Kidney epithelial cell (primary cell): ENCODE results near the gene HSD17B7. TPM values are rescaled to one million over a fixed set of nuclear protein-coding genes. Genes with fewer than 3 reads are reported as not detected.

Experiments
- DNase-seq: peaks from one replicate; pipeline ENCODE4 v3.0.0-alpha.2; 2010; ENCODE audit warnings: low read depth
- H3K27me3 ChIP-seq: 2 replicates; pipeline ENCODE4 v1.6.0; 2011; ENCODE audit warnings: low read length; ENCODE audit not compliant: control insufficient read depth, insufficient read depth
- H3K36me3 ChIP-seq: 2 replicates; pipeline ENCODE4 v1.5.1; 2011; ENCODE audit warnings: low read length; ENCODE audit not compliant: control insufficient read depth, insufficient read depth
- H3K4me3 ChIP-seq: 2 replicates; pipeline ENCODE4 v1.5.1; 2011; ENCODE audit warnings: low read depth, mild to moderate bottlenecking, control low read depth, low read length
- total RNA-seq: library from RNA; depleted of rRNA; stranded (reverse); fragments of >200 nt; gene quantifications from 2 replicates; pipeline ENCODE4 v1.2.3, GENCODE V29; 2015
- TF ChIP-seq, protein P1 (sequence below): IDR thresholded peaks from 2 replicates; pipeline ENCODE4 v1.5.1; 2011; ENCODE audit warnings: mild to moderate bottlenecking, moderate library complexity, low read length, control low read depth, inconsistent platforms; ENCODE audit not compliant: insufficient read depth, poor library complexity, severe bottlenecking

HSD17B7 gene
- total RNA-seq, 1 donor from 2014 or later: 32.3 TPM

DNA sequence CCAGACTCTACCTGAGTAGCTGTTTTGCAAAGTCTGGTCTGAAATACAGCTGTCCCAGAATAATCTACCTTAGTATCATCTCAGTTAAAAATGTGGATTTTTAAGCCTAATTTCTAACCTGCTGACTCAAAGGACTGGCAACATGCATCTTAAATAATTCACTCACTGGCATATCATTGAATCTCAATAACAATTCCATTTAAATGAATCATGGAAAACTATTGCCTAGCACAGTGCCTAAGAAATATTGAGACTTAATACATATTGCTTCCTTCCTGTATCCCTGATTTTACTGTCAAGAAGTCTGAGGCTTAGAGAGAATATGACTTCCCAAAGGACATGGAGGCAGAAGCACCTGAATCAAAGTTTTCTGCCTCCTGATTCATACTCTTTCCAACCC is 67.3 kb downstream of the HSD17B7 start:
- TF ChIP-seq, protein P1, sequence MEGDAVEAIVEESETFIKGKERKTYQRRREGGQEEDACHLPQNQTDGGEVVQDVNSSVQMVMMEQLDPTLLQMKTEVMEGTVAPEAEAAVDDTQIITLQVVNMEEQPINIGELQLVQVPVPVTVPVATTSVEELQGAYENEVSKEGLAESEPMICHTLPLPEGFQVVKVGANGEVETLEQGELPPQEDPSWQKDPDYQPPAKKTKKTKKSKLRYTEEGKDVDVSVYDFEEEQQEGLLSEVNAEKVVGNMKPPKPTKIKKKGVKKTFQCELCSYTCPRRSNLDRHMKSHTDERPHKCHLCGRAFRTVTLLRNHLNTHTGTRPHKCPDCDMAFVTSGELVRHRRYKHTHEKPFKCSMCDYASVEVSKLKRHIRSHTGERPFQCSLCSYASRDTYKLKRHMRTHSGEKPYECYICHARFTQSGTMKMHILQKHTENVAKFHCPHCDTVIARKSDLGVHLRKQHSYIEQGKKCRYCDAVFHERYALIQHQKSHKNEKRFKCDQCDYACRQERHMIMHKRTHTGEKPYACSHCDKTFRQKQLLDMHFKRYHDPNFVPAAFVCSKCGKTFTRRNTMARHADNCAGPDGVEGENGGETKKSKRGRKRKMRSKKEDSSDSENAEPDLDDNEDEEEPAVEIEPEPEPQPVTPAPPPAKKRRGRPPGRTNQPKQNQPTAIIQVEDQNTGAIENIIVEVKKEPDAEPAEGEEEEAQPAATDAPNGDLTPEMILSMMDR: no peak
- peaks cover 3% of the 10 kb centered on the region for H3K36me3 ChIP-seq
- DNase-seq: no peak

DNA sequence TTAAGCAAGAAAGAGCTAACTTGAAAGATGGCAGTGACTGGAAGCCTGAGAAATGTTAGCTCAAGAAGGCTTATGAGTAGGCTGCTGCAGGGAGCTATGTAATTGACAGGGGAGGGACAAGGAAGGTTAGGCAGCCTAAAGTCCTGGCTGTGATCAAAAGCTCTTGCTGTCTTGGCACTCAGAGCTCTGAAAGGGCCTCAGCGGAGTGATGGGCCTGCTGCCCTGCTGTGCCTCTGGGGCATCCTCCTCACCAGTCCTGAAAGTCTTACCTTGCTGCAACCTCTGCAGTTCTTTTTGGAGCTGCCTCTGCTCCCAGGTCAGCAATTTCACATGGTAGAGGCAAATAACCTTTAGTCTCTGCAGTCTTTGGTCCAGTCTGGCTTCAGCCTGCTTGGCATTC is 68.7 kb downstream of the HSD17B7 start:
- no peaks in the 10 kb centered on the region for H3K27me3 ChIP-seq
- TF ChIP-seq, protein P1: no peak
- no peak for DNase-seq
- H3K36me3 ChIP-seq: peaks cover 3% of the 10 kb centered on the region
- H3K4me3 ChIP-seq: no peak overlapping the region

More for the DNA sequence above, 67.3 kb downstream of the HSD17B7 start:
- Histone ChIP-seq H3K27me3 (no peaks in the 10 kb centered on the region), H3K4me3 (no peak overlapping the region)

DNA sequence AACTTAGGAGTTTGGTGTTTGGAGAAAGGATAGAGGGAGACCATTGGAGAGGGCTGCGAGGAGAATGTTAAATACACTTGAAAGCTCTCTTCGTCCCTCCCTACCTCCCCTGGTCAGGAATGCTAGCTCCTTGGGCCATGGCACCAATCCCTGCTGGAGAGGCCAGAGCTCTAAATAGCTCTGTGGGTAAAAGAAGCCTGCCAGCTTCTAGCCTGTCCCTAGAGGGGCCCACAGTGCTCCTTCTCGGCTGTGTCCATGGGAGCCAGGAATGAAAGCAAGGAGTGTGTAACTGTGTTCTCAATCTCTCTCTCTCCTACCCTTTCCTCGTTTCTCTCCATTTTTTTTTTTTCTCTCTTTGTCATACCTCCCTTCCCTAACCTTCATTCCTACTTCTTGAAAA is 70.6 kb downstream of the HSD17B7 start, which contains the start of gene CCDC190:
TSS of gene CCDC190 (minus strand) at position 75 of the 400 bp plus-strand sequence. CDS start 1,529 bp downstream, outside the sequence.
- no peak for DNase-seq

DNA sequence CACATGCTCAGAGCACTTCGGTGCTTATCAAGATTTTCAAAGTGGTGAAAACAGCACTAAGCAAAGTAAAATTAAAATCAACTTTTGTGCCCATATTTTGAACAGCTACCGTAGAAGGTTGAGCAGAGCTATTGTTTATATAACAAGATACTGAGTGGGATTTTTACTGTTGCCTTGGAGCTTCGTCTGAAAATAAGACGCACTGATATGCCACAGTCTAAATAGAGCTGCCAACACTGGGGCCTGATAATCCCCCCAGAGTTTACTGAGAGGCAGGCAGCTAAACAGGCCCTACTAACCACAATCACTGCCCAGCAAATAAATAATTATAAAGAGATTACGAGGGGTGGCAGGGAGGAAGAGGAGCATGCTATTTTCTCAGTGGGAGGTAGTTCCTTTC is 71.1 kb downstream of the HSD17B7 start:
- H3K36me3 ChIP-seq: peaks cover 3% of the 10 kb centered on the region
- H3K27me3 ChIP-seq: no peaks in the 10 kb centered on the region
- DNase-seq: no peak
- H3K4me3 ChIP-seq: no peak overlapping the region
- TF ChIP-seq, protein P1: no peak

More for the DNA sequence above, 70.6 kb downstream of the HSD17B7 start, which contains the start of gene CCDC190:
- H3K4me3 ChIP-seq: no peak within 1 kb of the TSS
- H3K27me3 ChIP-seq: no peaks in the 10 kb centered on the region
- H3K36me3 ChIP-seq: peaks cover 3% of the 10 kb centered on the region
- TF ChIP-seq, protein P1: no peak

Other genes starting within 250 kb of the HSD17B7 start
- 44.9 and 55.4 TPM in 2 replicates for gene UAP1, start 229.0 kb upstream of the HSD17B7 start, total RNA-seq
- 3.8 and 4.0 TPM in 2 replicates for gene DDR2, start 158.2 kb upstream of the HSD17B7 start, total RNA-seq
- gene CCDC190, start 70.5 kb downstream of the HSD17B7 start, total RNA-seq: not detected in 2 replicates